ENCODE results near the gene FAM161A. TPM values are rescaled to one million over a fixed set of nuclear protein-coding genes. Genes with fewer than 3 reads are reported as not detected.

Gene FAM161A
- total RNA-seq, 4 donors from 2014 or later, result 0.51 to 1.9 (median 1.3) TPM

- intact Hi-C loops (cut with DNase I; ENCODE audit: low total_unique reads), result no loop called here
- 82 to 88% methylated on average over 3 of the region's 3 CpGs for WGBS, 2 donors
- TF ChIP-seq POLR2A (IDR thresholded peaks at IDR 0.05) (no peak), CTCF (IDR thresholded peaks at IDR 0.05) (no peak)
- DNase-seq (ENCODE audit: low spot score in 2 of 2), result no peak
- no peak overlapping the region for H3K4me3 ChIP-seq (ENCODE audit: low read depth, poor library complexity, severe bottlenecking)
These were observed 8.5 kb downstream of the FAM161A start for GRCh38 chr2:61845320-61845719.

GRCh38 chr2:61841286-61841685 lies 12.6 kb downstream of the FAM161A start:
- WGBS, 2 donors, result 91 to 96% methylated on average over 3 of the region's 3 CpGs
- intact Hi-C loops (cut with DNase I; ENCODE audit: low total_unique reads), result no loop called here
- H3K4me3 ChIP-seq (ENCODE audit: low read depth, poor library complexity, severe bottlenecking), result no peak overlapping the region
- DNase-seq (ENCODE audit: low spot score in 2 of 2), result no peak
- no peak for TF ChIP-seq POLR2A (IDR thresholded peaks at IDR 0.05)
- no peak for TF ChIP-seq CTCF (IDR thresholded peaks at IDR 0.05)

GRCh38 chr2:61834893-61835292 lies 19.0 kb downstream of the FAM161A start:
- 54 to 94% methylated on average over 1 of the region's 1 CpG for WGBS, 2 donors
- intact Hi-C loops (cut with DNase I; ENCODE audit: low total_unique reads), result no loop called here
- no peak for DNase-seq (ENCODE audit: low spot score in 2 of 2)
- TF ChIP-seq POLR2A (IDR thresholded peaks at IDR 0.05) (no peak), CTCF (IDR thresholded peaks at IDR 0.05) (no peak)
- no peak overlapping the region for H3K4me3 ChIP-seq (ENCODE audit: low read depth, poor library complexity, severe bottlenecking)

GRCh38 chr2:61833971-61834370 lies 19.9 kb downstream of the FAM161A start:
- TF ChIP-seq POLR2A (IDR thresholded peaks at IDR 0.05), result no peak
- TF ChIP-seq CTCF (IDR thresholded peaks at IDR 0.05), result no peak
- intact Hi-C loops (cut with DNase I; ENCODE audit: low total_unique reads), result no loop called here
- no peak for DNase-seq (ENCODE audit: low spot score in 2 of 2)
- H3K4me3 ChIP-seq (ENCODE audit: low read depth, poor library complexity, severe bottlenecking), result no peak overlapping the region
- 93% methylated on average over 1 of the region's 1 CpG for WGBS, 2 donors

- no peak for DNase-seq (ENCODE audit: low spot score in 2 of 2)
- TF ChIP-seq CTCF (IDR thresholded peaks at IDR 0.05), result no peak
- no peak for TF ChIP-seq POLR2A (IDR thresholded peaks at IDR 0.05)
- intact Hi-C loops (cut with DNase I; ENCODE audit: low total_unique reads), result no loop called here
- 84 to 85% methylated on average over 11 of the region's 11 CpGs for WGBS, 2 donors
- no peak overlapping the region for H3K4me3 ChIP-seq (ENCODE audit: low read depth, poor library complexity, severe bottlenecking)
These were observed 21.5 kb downstream of the FAM161A start for GRCh38 chr2:61832183-61832841.

- intact Hi-C loops (cut with DNase I; ENCODE audit: low total_unique reads), result no loop called here
- DNase-seq (ENCODE audit: low spot score in 2 of 2), result no peak
- 91 to 92% methylated on average over 2 of the region's 2 CpGs for WGBS, 2 donors
- TF ChIP-seq CTCF (IDR thresholded peaks at IDR 0.05) (no peak), POLR2A (IDR thresholded peaks at IDR 0.05) (no peak)
- no peak overlapping the region for H3K4me3 ChIP-seq (ENCODE audit: low read depth, poor library complexity, severe bottlenecking)
These were observed 31.6 kb downstream of the FAM161A start for GRCh38 chr2:61822255-61822654.

All from lower leg skin (tissue), 4 donors.